ENCODE results near the gene DSCAML1. TPM values are rescaled to one million over a fixed set of nuclear protein-coding genes. Genes with fewer than 3 reads are reported as not detected.

DSCAML1 gene
- total RNA-seq, 1 donor, result not detected

DNA sequence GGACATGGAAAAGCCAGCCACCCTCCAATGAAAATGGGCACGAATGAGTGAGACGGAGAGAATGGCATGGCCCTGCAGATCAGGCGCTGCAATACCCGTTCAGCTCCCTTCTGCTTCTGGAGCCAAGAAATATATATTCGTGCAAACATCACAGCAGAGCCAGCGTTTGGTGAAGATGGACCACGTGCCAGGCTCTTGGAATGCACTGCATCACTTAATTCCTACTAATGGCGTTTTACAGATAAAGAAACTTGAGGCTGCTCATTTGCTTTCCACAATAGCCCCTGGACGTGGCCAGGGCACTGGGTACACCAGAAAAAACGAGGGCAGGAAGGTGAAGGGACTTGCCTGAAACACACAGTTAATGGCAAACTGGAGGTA is 29.2 kb upstream of the DSCAML1 start:
- TF ChIP-seq, protein P1, sequence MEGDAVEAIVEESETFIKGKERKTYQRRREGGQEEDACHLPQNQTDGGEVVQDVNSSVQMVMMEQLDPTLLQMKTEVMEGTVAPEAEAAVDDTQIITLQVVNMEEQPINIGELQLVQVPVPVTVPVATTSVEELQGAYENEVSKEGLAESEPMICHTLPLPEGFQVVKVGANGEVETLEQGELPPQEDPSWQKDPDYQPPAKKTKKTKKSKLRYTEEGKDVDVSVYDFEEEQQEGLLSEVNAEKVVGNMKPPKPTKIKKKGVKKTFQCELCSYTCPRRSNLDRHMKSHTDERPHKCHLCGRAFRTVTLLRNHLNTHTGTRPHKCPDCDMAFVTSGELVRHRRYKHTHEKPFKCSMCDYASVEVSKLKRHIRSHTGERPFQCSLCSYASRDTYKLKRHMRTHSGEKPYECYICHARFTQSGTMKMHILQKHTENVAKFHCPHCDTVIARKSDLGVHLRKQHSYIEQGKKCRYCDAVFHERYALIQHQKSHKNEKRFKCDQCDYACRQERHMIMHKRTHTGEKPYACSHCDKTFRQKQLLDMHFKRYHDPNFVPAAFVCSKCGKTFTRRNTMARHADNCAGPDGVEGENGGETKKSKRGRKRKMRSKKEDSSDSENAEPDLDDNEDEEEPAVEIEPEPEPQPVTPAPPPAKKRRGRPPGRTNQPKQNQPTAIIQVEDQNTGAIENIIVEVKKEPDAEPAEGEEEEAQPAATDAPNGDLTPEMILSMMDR (IDR thresholded peaks at IDR 0.05; ENCODE audit: insufficient read depth, low read depth, low read length), result no peak
- no peak overlapping the region for H3K4me3 ChIP-seq (ENCODE audit: low read depth, low read length)
- no peak for DNase-seq (ENCODE audit: low read depth)

DNA sequence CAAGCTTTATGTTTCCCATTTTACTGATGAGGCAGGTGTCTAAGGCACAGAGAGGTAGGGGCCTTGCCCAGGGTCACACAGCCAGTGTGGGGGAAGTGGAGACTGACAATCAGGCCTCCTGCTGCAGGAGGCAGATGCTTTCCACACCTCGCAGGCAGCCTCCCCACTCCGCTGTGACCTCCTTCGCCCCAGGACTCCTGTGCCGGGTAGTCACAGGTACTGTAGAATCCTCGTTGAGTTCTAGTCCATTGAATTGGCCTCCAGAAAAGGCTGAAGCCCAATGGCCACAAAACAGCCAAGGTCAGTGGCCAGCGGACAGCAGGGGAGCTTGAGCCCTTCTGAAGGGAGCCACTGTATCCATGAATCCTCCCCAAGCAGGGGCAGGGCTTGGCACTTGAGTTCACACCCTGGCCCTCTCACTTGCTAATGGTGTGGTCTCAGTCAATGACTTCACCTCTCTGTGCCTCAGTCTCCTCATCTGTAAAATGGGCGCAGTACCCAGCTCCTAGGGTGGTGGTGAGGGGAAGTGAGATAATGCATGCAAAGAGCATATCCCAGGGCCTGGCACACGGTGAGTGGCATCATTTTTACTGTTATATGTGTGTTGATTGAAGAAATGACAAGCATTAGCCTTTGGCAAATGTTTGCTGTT is 28.6 kb upstream of the DSCAML1 start:
- TF ChIP-seq, protein P1 (IDR thresholded peaks at IDR 0.05; ENCODE audit: insufficient read depth, low read depth, low read length), result no peak
- DNase-seq (ENCODE audit: low read depth), result no peak
- H3K4me3 ChIP-seq (ENCODE audit: low read depth, low read length), result no peak overlapping the region

DNA sequence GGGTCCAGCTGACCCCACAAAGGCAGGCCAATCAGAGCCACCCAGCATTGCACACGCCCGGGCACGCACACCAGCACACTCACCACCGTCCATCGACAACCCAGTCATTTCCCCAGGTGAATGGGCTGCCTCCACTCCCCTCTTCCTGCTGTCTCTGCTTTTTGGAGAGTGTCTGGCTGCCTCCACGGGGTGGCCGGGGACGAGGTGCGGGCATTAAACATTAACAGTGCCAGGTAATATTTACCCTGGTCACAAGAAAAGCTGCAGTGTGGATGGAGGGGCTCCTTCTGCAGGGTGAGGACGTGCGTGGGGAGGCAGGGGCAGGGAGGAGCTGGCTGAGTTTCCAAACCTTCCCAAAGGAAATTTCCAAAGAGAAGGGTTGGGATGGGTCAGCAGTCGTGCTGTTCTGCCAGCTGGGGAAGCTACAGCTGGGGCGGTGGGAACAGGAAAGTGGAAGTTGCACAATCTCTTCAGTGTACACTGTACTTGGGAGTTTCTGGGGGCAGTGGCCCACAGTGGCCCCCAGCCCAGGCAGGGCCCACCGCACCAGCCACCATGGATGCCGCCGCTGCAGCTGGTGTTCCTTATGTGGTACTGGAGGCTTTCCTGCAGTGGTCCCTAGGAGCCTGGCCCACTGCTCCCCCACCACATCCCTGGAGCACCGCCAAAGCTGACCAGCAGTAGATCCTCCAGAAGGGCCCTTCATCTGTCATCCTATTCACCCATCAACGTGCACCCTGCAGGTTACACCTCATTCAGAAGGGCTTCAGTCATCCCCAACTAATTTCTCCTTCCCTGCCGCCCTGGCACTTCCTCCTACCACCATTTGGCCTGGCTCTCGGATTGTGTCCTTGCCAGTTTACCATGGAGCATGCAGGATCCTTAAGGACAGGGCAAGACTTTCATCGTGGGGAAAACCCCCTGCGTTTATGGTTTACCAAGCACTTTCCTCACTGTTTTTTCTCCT is 27.8 kb upstream of the DSCAML1 start, which contains the start of gene FXYD2:
Gene FXYD2 (minus strand): TSS at position 174 of the 967 bp plus-strand sequence. CDS start 66 bp downstream, at position 108.
- DNase-seq (ENCODE audit: low read depth), result peak; percentile 76
- H3K4me3 ChIP-seq (ENCODE audit: low read depth, low read length), result no peak within 1 kb of the TSS
- TF ChIP-seq, protein P1 (IDR thresholded peaks at IDR 0.05; ENCODE audit: insufficient read depth, low read depth, low read length), result no peak

DNA sequence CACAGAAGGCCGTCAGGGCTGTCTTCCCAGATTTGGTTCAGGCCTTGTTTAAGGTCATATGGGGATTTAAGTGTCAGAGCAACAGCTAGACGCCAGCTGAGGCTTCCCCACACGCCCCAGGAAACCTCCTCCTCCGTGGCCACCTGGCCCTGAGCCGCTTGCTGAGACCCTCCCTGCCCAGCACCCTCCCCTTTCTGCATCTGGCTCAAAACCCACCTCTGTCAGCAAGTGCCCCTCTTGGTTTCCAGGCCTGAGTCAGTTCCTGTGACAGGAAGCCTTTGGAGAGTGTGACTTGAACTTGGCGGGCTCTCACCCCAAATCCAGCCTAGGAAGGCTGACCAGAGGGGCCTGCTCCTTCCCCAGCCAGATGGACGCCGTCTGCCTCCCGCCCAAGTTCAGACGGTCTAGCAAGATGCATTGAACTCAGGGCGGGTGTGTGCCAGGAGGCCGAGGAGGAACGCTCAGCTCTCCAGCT is 27.0 kb upstream of the DSCAML1 start:
- H3K4me3 ChIP-seq (ENCODE audit: low read depth, low read length), result no peak overlapping the region
- TF ChIP-seq, protein P1 (IDR thresholded peaks at IDR 0.05; ENCODE audit: insufficient read depth, low read depth, low read length), result no peak
- peak; percentile 26 for DNase-seq (ENCODE audit: low read depth)

DNA sequence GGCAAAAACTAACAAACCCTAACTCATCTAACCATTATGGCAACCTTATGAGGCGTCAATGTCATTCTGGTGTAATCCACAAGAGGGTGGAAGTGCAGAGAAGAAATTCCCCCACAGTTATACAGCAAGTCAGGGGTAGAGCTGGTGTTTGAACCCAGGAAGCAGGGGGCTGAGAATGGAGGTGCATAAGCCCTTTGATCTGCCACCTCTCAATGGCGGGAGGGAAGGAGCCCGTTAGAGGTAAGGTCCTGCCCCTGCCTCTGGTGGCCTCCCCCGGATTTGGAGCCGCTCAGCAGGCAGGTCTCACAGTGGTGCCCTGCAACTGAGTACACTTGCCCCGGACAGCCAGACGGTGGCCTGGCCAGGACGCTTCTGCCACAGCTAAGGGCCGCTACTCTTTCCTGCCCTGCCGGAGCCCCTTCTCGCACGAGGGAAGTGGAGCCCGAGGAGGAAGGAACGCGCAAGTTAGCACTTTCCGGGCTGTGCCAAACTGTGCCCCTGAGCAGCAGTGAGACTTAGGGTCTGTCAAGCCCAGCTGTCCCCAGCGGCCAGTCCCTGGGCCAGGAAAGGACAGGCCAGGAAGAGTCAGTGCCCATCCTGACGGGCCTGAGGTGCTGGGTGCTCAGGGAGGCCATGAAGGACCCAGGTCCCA is 26.4 kb upstream of the DSCAML1 start:
- TF ChIP-seq, protein P1 (IDR thresholded peaks at IDR 0.05; ENCODE audit: insufficient read depth, low read depth, low read length), result peak; percentile 29
- H3K4me3 ChIP-seq (ENCODE audit: low read depth, low read length), result no peak overlapping the region
- DNase-seq (ENCODE audit: low read depth), result no peak
